ENCODE data around the gene C4BPB.

Gene C4BPB

GRCh38 chr1:207063014-207063413 lies 25.6 kb upstream of the C4BPB start:
- no peaks in the 10 kb centered on the region for H3K4me1 ChIP-seq (ENCODE audit: control insufficient read depth, low read depth, low read length)
- no peak overlapping the region for H3K9ac ChIP-seq (ENCODE audit: low read length)
- no peak overlapping the region for H2BK5ac ChIP-seq (ENCODE audit: low read length)
- no peak overlapping the region for H3K4ac ChIP-seq (ENCODE audit: low read depth, low read length)
- H3K79me1 ChIP-seq (ENCODE audit: low read length) = no peaks in the 10 kb centered on the region
- no peak overlapping the region for H2AK5ac ChIP-seq (ENCODE audit: low read length)
- H3K27ac ChIP-seq (ENCODE audit: low read depth, low read length) = no peak overlapping the region
- no peaks in the 10 kb centered on the region for H3K27me3 ChIP-seq (ENCODE audit: insufficient read depth, low read length, poor library complexity)
- WGBS (ENCODE audit: extremely low coverage, insufficient coverage, low lambda C conversion rate) = no CpG with 5 or more reads among the region's 5 CpGs
- no peak overlapping the region for H3K4me2 ChIP-seq (ENCODE audit: low read length)
- no peaks in the 10 kb centered on the region for H3K36me3 ChIP-seq (ENCODE audit: control insufficient read depth, insufficient read depth, low read length)
- H3K18ac ChIP-seq (ENCODE audit: low read length) = no peak overlapping the region
- H3K79me2 ChIP-seq (ENCODE audit: control insufficient read depth, insufficient read depth, low read length) = no peaks in the 10 kb centered on the region
- H3K23ac ChIP-seq (ENCODE audit: low read length) = no peak overlapping the region
- no peak overlapping the region for H4K8ac ChIP-seq (ENCODE audit: low read depth, low read length)
- no peak overlapping the region for H4K5ac ChIP-seq (ENCODE audit: low read length)
- H3K56ac ChIP-seq (ENCODE audit: low read length) = no peak overlapping the region
- no peak overlapping the region for H2BK120ac ChIP-seq (ENCODE audit: low read depth, low read length)
- DNase-seq = no peak
- H3K4me3 ChIP-seq (ENCODE audit: low read length) = no peak overlapping the region
- no peak overlapping the region for H2BK15ac ChIP-seq (replicated peaks; ENCODE audit: low read depth)

GRCh38 chr1:207064561-207064960 lies 24.1 kb upstream of the C4BPB start:
- Histone ChIP-seq H2AK5ac (ENCODE audit: low read length) (no peak overlapping the region), H3K27ac (ENCODE audit: low read depth, low read length) (no peak overlapping the region), H2BK15ac (replicated peaks; ENCODE audit: low read depth) (no peak overlapping the region), H4K8ac (ENCODE audit: low read depth, low read length) (no peak overlapping the region), H3K27me3 (ENCODE audit: insufficient read depth, low read length, poor library complexity) (no peaks in the 10 kb centered on the region), H2BK120ac (ENCODE audit: low read depth, low read length) (no peak overlapping the region), H3K4me2 (ENCODE audit: low read length) (no peak overlapping the region), H3K4ac (ENCODE audit: low read depth, low read length) (no peak overlapping the region), H3K79me2 (ENCODE audit: control insufficient read depth, insufficient read depth, low read length) (no peaks in the 10 kb centered on the region), H3K4me3 (ENCODE audit: low read length) (no peak overlapping the region), H3K56ac (ENCODE audit: low read length) (no peak overlapping the region), H3K9ac (ENCODE audit: low read length) (no peak overlapping the region), H3K18ac (ENCODE audit: low read length) (no peak overlapping the region), H3K36me3 (ENCODE audit: control insufficient read depth, insufficient read depth, low read length) (no peaks in the 10 kb centered on the region), H2BK5ac (ENCODE audit: low read length) (no peak overlapping the region), H4K5ac (ENCODE audit: low read length) (no peak overlapping the region), H3K4me1 (ENCODE audit: control insufficient read depth, low read depth, low read length) (no peaks in the 10 kb centered on the region), H3K79me1 (ENCODE audit: low read length) (no peaks in the 10 kb centered on the region), H3K23ac (ENCODE audit: low read length) (no peak overlapping the region)
- no CpG with 5 or more reads among the region's 8 CpGs for WGBS (ENCODE audit: extremely low coverage, insufficient coverage, low lambda C conversion rate)
- DNase-seq = no peak

- Histone ChIP-seq H2BK5ac (ENCODE audit: low read length) (no peak overlapping the region), H3K18ac (ENCODE audit: low read length) (no peak overlapping the region), H3K36me3 (ENCODE audit: control insufficient read depth, insufficient read depth, low read length) (no peaks in the 10 kb centered on the region), H3K56ac (ENCODE audit: low read length) (no peak overlapping the region), H3K9ac (ENCODE audit: low read length) (no peak overlapping the region), H3K79me1 (ENCODE audit: low read length) (no peaks in the 10 kb centered on the region), H3K4me3 (ENCODE audit: low read length) (no peak overlapping the region), H4K5ac (ENCODE audit: low read length) (no peak overlapping the region), H2BK15ac (replicated peaks; ENCODE audit: low read depth) (no peak overlapping the region), H4K8ac (ENCODE audit: low read depth, low read length) (no peak overlapping the region), H3K4ac (ENCODE audit: low read depth, low read length) (no peak overlapping the region), H3K4me2 (ENCODE audit: low read length) (no peak overlapping the region), H3K27me3 (ENCODE audit: insufficient read depth, low read length, poor library complexity) (no peaks in the 10 kb centered on the region), H2AK5ac (ENCODE audit: low read length) (no peak overlapping the region), H3K79me2 (ENCODE audit: control insufficient read depth, insufficient read depth, low read length) (no peaks in the 10 kb centered on the region), H3K23ac (ENCODE audit: low read length) (no peak overlapping the region), H3K27ac (ENCODE audit: low read depth, low read length) (no peak overlapping the region), H2BK120ac (ENCODE audit: low read depth, low read length) (no peak overlapping the region), H3K4me1 (ENCODE audit: control insufficient read depth, low read depth, low read length) (no peaks in the 10 kb centered on the region)
- no peak for DNase-seq
- no CpG with 5 or more reads among the region's 3 CpGs for WGBS (ENCODE audit: extremely low coverage, insufficient coverage, low lambda C conversion rate)
Measured at GRCh38 chr1:207067185-207067584, 21.5 kb upstream of the C4BPB start.

GRCh38 chr1:207067665-207068064 lies 21.0 kb upstream of the C4BPB start:
- H3K4me3 ChIP-seq (ENCODE audit: low read length) = no peak overlapping the region
- no peak overlapping the region for H3K9ac ChIP-seq (ENCODE audit: low read length)
- no peak overlapping the region for H3K4ac ChIP-seq (ENCODE audit: low read depth, low read length)
- no peaks in the 10 kb centered on the region for H3K79me2 ChIP-seq (ENCODE audit: control insufficient read depth, insufficient read depth, low read length)
- H4K5ac ChIP-seq (ENCODE audit: low read length) = no peak overlapping the region
- H3K56ac ChIP-seq (ENCODE audit: low read length) = no peak overlapping the region
- no peak overlapping the region for H3K4me2 ChIP-seq (ENCODE audit: low read length)
- no peak overlapping the region for H2BK120ac ChIP-seq (ENCODE audit: low read depth, low read length)
- H3K27ac ChIP-seq (ENCODE audit: low read depth, low read length) = no peak overlapping the region
- H3K4me1 ChIP-seq (ENCODE audit: control insufficient read depth, low read depth, low read length) = no peaks in the 10 kb centered on the region
- H2BK5ac ChIP-seq (ENCODE audit: low read length) = no peak overlapping the region
- H4K8ac ChIP-seq (ENCODE audit: low read depth, low read length) = no peak overlapping the region
- DNase-seq = no peak
- H3K79me1 ChIP-seq (ENCODE audit: low read length) = no peaks in the 10 kb centered on the region
- no peaks in the 10 kb centered on the region for H3K27me3 ChIP-seq (ENCODE audit: insufficient read depth, low read length, poor library complexity)
- WGBS (ENCODE audit: extremely low coverage, insufficient coverage, low lambda C conversion rate) = no CpG with 5 or more reads among the region's 5 CpGs
- no peak overlapping the region for H2BK15ac ChIP-seq (replicated peaks; ENCODE audit: low read depth)
- no peak overlapping the region for H3K18ac ChIP-seq (ENCODE audit: low read length)
- H3K23ac ChIP-seq (ENCODE audit: low read length) = no peak overlapping the region
- no peaks in the 10 kb centered on the region for H3K36me3 ChIP-seq (ENCODE audit: control insufficient read depth, insufficient read depth, low read length)
- no peak overlapping the region for H2AK5ac ChIP-seq (ENCODE audit: low read length)

- H3K18ac ChIP-seq (ENCODE audit: low read length) = no peak overlapping the region
- no peak overlapping the region for H2BK120ac ChIP-seq (ENCODE audit: low read depth, low read length)
- no peaks in the 10 kb centered on the region for H3K4me1 ChIP-seq (ENCODE audit: control insufficient read depth, low read depth, low read length)
- H2BK5ac ChIP-seq (ENCODE audit: low read length) = no peak overlapping the region
- H3K9ac ChIP-seq (ENCODE audit: low read length) = no peak overlapping the region
- no peak for DNase-seq
- H3K56ac ChIP-seq (ENCODE audit: low read length) = no peak overlapping the region
- no peak overlapping the region for H4K5ac ChIP-seq (ENCODE audit: low read length)
- H3K27me3 ChIP-seq (ENCODE audit: insufficient read depth, low read length, poor library complexity) = no peaks in the 10 kb centered on the region
- no peaks in the 10 kb centered on the region for H3K79me2 ChIP-seq (ENCODE audit: control insufficient read depth, insufficient read depth, low read length)
- H4K8ac ChIP-seq (ENCODE audit: low read depth, low read length) = no peak overlapping the region
- no peak overlapping the region for H2AK5ac ChIP-seq (ENCODE audit: low read length)
- H3K36me3 ChIP-seq (ENCODE audit: control insufficient read depth, insufficient read depth, low read length) = no peaks in the 10 kb centered on the region
- no peak overlapping the region for H3K4me2 ChIP-seq (ENCODE audit: low read length)
- H2BK15ac ChIP-seq (replicated peaks; ENCODE audit: low read depth) = no peak overlapping the region
- H3K4ac ChIP-seq (ENCODE audit: low read depth, low read length) = no peak overlapping the region
- no peak overlapping the region for H3K4me3 ChIP-seq (ENCODE audit: low read length)
- no peak overlapping the region for H3K23ac ChIP-seq (ENCODE audit: low read length)
- no CpG with 5 or more reads among the region's 3 CpGs for WGBS (ENCODE audit: extremely low coverage, insufficient coverage, low lambda C conversion rate)
- H3K27ac ChIP-seq (ENCODE audit: low read depth, low read length) = no peak overlapping the region
- no peaks in the 10 kb centered on the region for H3K79me1 ChIP-seq (ENCODE audit: low read length)
Measured at GRCh38 chr1:207069061-207069460, 19.6 kb upstream of the C4BPB start.

GRCh38 chr1:207069858-207070506 lies 18.7 kb upstream of the C4BPB start:
- Histone ChIP-seq H3K23ac (ENCODE audit: low read length) (no peak overlapping the region), H3K9ac (ENCODE audit: low read length) (no peak overlapping the region), H3K36me3 (ENCODE audit: control insufficient read depth, insufficient read depth, low read length) (no peaks in the 10 kb centered on the region), H3K56ac (ENCODE audit: low read length) (no peak overlapping the region), H3K79me2 (ENCODE audit: control insufficient read depth, insufficient read depth, low read length) (no peaks in the 10 kb centered on the region), H3K18ac (ENCODE audit: low read length) (no peak overlapping the region), H4K8ac (ENCODE audit: low read depth, low read length) (no peak overlapping the region), H3K27ac (ENCODE audit: low read depth, low read length) (no peak overlapping the region), H3K27me3 (ENCODE audit: insufficient read depth, low read length, poor library complexity) (no peaks in the 10 kb centered on the region), H3K4ac (ENCODE audit: low read depth, low read length) (no peak overlapping the region), H3K4me1 (ENCODE audit: control insufficient read depth, low read depth, low read length) (no peaks in the 10 kb centered on the region), H4K5ac (ENCODE audit: low read length) (no peak overlapping the region), H2BK120ac (ENCODE audit: low read depth, low read length) (no peak overlapping the region), H2BK5ac (ENCODE audit: low read length) (no peak overlapping the region), H3K4me2 (ENCODE audit: low read length) (no peak overlapping the region), H2BK15ac (replicated peaks; ENCODE audit: low read depth) (no peak overlapping the region), H3K79me1 (ENCODE audit: low read length) (no peaks in the 10 kb centered on the region), H2AK5ac (ENCODE audit: low read length) (no peak overlapping the region), H3K4me3 (ENCODE audit: low read length) (no peak overlapping the region)
- no peak for DNase-seq
- no CpG with 5 or more reads among the region's 5 CpGs for WGBS (ENCODE audit: extremely low coverage, insufficient coverage, low lambda C conversion rate)

Data from mesendoderm (in vitro differentiated cells).